Thoracic aorta (tissue), 2 donors: ENCODE results near the gene CORO7. TPM values are rescaled to one million over a fixed set of nuclear protein-coding genes. Genes with fewer than 3 reads are reported as not detected.

Experiments used
- ATAC-seq: fragments of 150-250 bp; one replicate; pipeline ENCODE4 v1.8.0; 2017; ENCODE audit warnings: low read depth; ENCODE audit not compliant: insufficient number of reproducible peaks, low FRiP score
- DNase-seq: peaks from one replicate; pipeline ENCODE4 v3.0.0-alpha.2; 2020; ENCODE audit warnings: low spot score
- H3K27ac ChIP-seq, 2 donors: fragments of 200-600 bp; sonication (generic); 1 replicate in 1 of 2; 2 replicates in 1 of 2; pipeline ENCODE4 v1.5.1; 2016; ENCODE audit warnings: mild to moderate bottlenecking in 2 of 2, moderate library complexity in 2 of 2
- H3K27me3 ChIP-seq: fragments of 200-600 bp; sonication (generic); replicated peaks from 2 replicates; pipeline ENCODE4 v1.6.0; 2016; ENCODE audit warnings: mild to moderate bottlenecking; ENCODE audit not compliant: insufficient read depth
- H3K36me3 ChIP-seq: fragments of 200-600 bp; sonication (generic); one replicate; pipeline ENCODE4 v1.5.1; 2016
- H3K4me1 ChIP-seq, 2 donors: fragments of 200-600 bp; sonication (generic); 1 replicate in 1 of 2; 2 replicates in 1 of 2; pipeline versions ENCODE4 v1.5.1 to v1.6.0; 2016; ENCODE audit warnings: low read depth in 2 of 2, mild to moderate bottlenecking in 1 of 2; ENCODE audit not compliant: control insufficient read depth in 1 of 2
- H3K4me3 ChIP-seq: fragments of 200-600 bp; sonication (generic); 2 replicates; pipeline ENCODE4 v1.5.1; 2016; ENCODE audit warnings: mild to moderate bottlenecking
- H3K9me3 ChIP-seq: fragments of 200-600 bp; sonication (generic); 2 replicates; pipeline ENCODE4 v1.5.1; 2016
- CTCF ChIP-seq: fragments of 200-600 bp; sonication (generic); IDR thresholded peaks from one replicate; pipeline ENCODE4 v1.5.1; 2019; ENCODE audit warnings: antibody characterized with exemption
- total RNA-seq, 2 donors: library from RNA; depleted of rRNA; stranded (reverse); fragments of >200 nt; gene quantifications; one replicate each; pipeline versions ENCODE4 v1.1.0 to v1.2.3, GENCODE V29; 2016

The CORO7 gene
- total RNA-seq, 2 donors from 2014 or later: 71.1 to 79.1 TPM

GRCh38 chr16:4313563-4314531 lies 102.5 kb downstream of the CORO7 start:
- no peaks in the 10 kb centered on the region for H3K9me3 ChIP-seq
- no peaks in the 10 kb centered on the region for H3K36me3 ChIP-seq
- H3K4me1 ChIP-seq: peaks cover 14 to 33% of the 10 kb centered on the region in 2 donors
- no peak for DNase-seq
- peak overlapping the region; percentile 90 to 95 for H3K27ac ChIP-seq
- no peak for ATAC-seq
- TF ChIP-seq CTCF: peak; percentile 60
- no peaks in the 10 kb centered on the region for H3K27me3 ChIP-seq
- H3K4me3 ChIP-seq: peak overlapping the region; percentile 20

- no peak overlapping the region for H3K4me3 ChIP-seq
- H3K36me3 ChIP-seq: no peaks in the 10 kb centered on the region
- H3K4me1 ChIP-seq: peaks cover 0 to 23% of the 10 kb centered on the region in 2 donors
- H3K27ac ChIP-seq: peak overlapping the region; percentile 30 to 72
- peak; percentile 56 for TF ChIP-seq CTCF
- ATAC-seq: no peak
- no peak for DNase-seq
- no peaks in the 10 kb centered on the region for H3K9me3 ChIP-seq
- H3K27me3 ChIP-seq: no peaks in the 10 kb centered on the region
Measured at GRCh38 chr16:4309833-4310266, 106.5 kb downstream of the CORO7 start.

GRCh38 chr16:4309102-4309832 lies 107.1 kb downstream of the CORO7 start:
- Histone ChIP-seq H3K4me3 (no peak overlapping the region), H3K36me3 (no peaks in the 10 kb centered on the region), H3K27ac (peak overlapping the region; percentile 14 to 72), H3K4me1 (peaks cover 0 to 17% of the 10 kb centered on the region in 2 donors), H3K9me3 (no peaks in the 10 kb centered on the region), H3K27me3 (no peaks in the 10 kb centered on the region)
- no peak for TF ChIP-seq CTCF
- ATAC-seq (no peak), DNase-seq (no peak)

- no peak for TF ChIP-seq CTCF
- Histone ChIP-seq H3K9me3 (no peaks in the 10 kb centered on the region), H3K27me3 (no peaks in the 10 kb centered on the region), H3K4me1 (peaks cover 0 to 8% of the 10 kb centered on the region in 2 donors), H3K4me3 (peak overlapping the region; percentile 66), H3K36me3 (no peaks in the 10 kb centered on the region), H3K27ac (peak overlapping the region; percentile 76 to 80)
- ATAC-seq (peak; percentile 82), DNase-seq (peak; percentile 77)
Measured at GRCh38 chr16:4307215-4308037, 109.0 kb downstream of the CORO7 start.
